ENCODE measurements around the gene ZNF208. TPM values are rescaled to one million over a fixed set of nuclear protein-coding genes. Genes with fewer than 3 reads are reported as not detected.

The ZNF208 gene
- total and polyA plus RNA-seq, 2 of the 8 experiments (the other 6 are each of a cell fraction or from before 2014, with no cell fraction given): not detected

GRCh38 chr19:21907516-21907915, 103.2 kb downstream of the ZNF208 start:
- Histone ChIP-seq H4K5ac (ENCODE audit: insufficient read length, low read depth, low read length) (no peak overlapping the region), H3K9ac (replicated peaks in 1 of 4; ENCODE audit: extremely low read depth in 1 of 4, low read depth in 3 of 4, low read length in 3 of 4) (no peak overlapping the region), H3K56ac (replicated peaks; ENCODE audit: insufficient read length, low read depth, low read length) (no peak overlapping the region), H3K79me1 (ENCODE audit: low read depth, low read length) (no peaks in the 10 kb centered on the region), H3K4me1 (replicated peaks in 1 of 4; ENCODE audit: control insufficient read depth in 3 of 4, insufficient read depth in 4 of 4, low read length in 3 of 4) (no peaks in the 10 kb centered on the region), H3K36me3 (ENCODE audit: control insufficient read depth in 2 of 4, insufficient read depth in 4 of 4, low read length in 3 of 4) (no peaks in the 10 kb centered on the region; a peak in 1 of 8 replicates), H3K23me2 (ENCODE audit: low read depth, low read length) (no peaks in the 10 kb centered on the region), H3K27ac (ENCODE audit: low read depth, low read length) (no peak overlapping the region), H3K14ac (ENCODE audit: insufficient read length) (no peak overlapping the region), H2BK12ac (ENCODE audit: low read depth, low read length) (no peak overlapping the region), H3K9me3 (ENCODE audit: insufficient read depth in 2 of 2, low read depth in 1 of 2, low read length in 1 of 2) (peaks cover 77 to 90% of the 10 kb centered on the region in 2 experiments), H4K20me1 (replicated peaks in 1 of 2; ENCODE audit: control insufficient read depth in 1 of 2, insufficient read depth in 2 of 2, low read length in 2 of 2) (no peaks in the 10 kb centered on the region), H3K4me3 (ENCODE audit: extremely low read depth in 1 of 4, insufficient read depth in 2 of 4, low read depth in 3 of 4, low read length in 4 of 4) (no peak overlapping the region), H3K4ac (replicated peaks; ENCODE audit: insufficient read length, low read depth, low read length) (no peak overlapping the region), H2BK15ac (ENCODE audit: low read length) (no peak overlapping the region), H2AFZ (ENCODE audit: low read length) (no peak overlapping the region), H2BK120ac (replicated peaks; ENCODE audit: low read depth, low read length) (no peak overlapping the region), H2BK20ac (ENCODE audit: low read length) (no peak overlapping the region), H4K8ac (ENCODE audit: extremely low read depth, insufficient read depth, low read length) (no peak overlapping the region; the same call in 1 of the 2 replicates), H3K27me3 (replicated peaks in 1 of 4; ENCODE audit: control insufficient read depth in 3 of 4, extremely low read depth in 1 of 4, insufficient read depth in 3 of 4, low read length in 3 of 4) (no peaks in the 10 kb centered on the region), H2AK5ac (ENCODE audit: low read depth, low read length) (no peak overlapping the region), H3K4me2 (ENCODE audit: insufficient read depth in 1 of 2, low read depth in 2 of 2, low read length in 2 of 2) (no peak overlapping the region), H3K79me2 (ENCODE audit: control insufficient read depth in 1 of 2, insufficient read depth in 2 of 2, low read length in 2 of 2) (no peaks in the 10 kb centered on the region), H3K23ac (ENCODE audit: insufficient read length) (no peak overlapping the region), H3K18ac (ENCODE audit: extremely low read depth, low read length) (no peak overlapping the region), H4K91ac (replicated peaks; ENCODE audit: insufficient read length, low read length) (no peak overlapping the region), H2BK5ac (ENCODE audit: low read depth, low read length) (no peak overlapping the region)
- DNase-seq (ENCODE audit: low read depth in 1 of 2, low spot score in 2 of 2) (no peak), FAIRE-seq (no peak)
- WGBS, 2 experiments (ENCODE audit: extremely low coverage in 1 of 2, insufficient coverage in 1 of 2, insufficient read length in 1 of 2, insufficient replicate concordance in 2 of 2, low coverage in 1 of 2, low lambda C conversion rate in 2 of 2, missing lambda C conversion rate in 1 of 2): 78% methylated on average over 4 of the region's 4 CpGs; no CpG with 5 or more reads in 1 of the 2 experiments
- TF ChIP-seq ZNF274 (IDR thresholded peaks at IDR 0.05; ENCODE audit: borderline replicate concordance, extremely low read depth, low read length): no peak
- no peak for TF ChIP-seq POLR2A (IDR thresholded peaks at IDR 0.05; ENCODE audit: control extremely low read depth in 1 of 2, low read depth in 2 of 2, low read length in 2 of 2)
- ChIA-PET POLR2A (ENCODE audit: partially characterized antibody) (no interaction called here), CTCF (ENCODE audit: partially characterized antibody) (no interaction called here)

All from H1 (cell line).